Hematopoietic multipotent progenitor cell treated with erythropoietin and hydrocortisone succinate and interleukin-3 and kit ligand, for 4 days (in vitro differentiated cells): Measurements from ENCODE around the gene TAF1D.
"Not testable (repeated sequence)": the region's sequence is repeated elsewhere in the genome, so short reads cannot be mapped to it uniquely, and the experiment has no call there.

ENCODE experiments used
- DNase-seq: peaks from one replicate; pipeline ENCODE4 v3.0.0-alpha.2; 2015

The TAF1D gene, protein sequence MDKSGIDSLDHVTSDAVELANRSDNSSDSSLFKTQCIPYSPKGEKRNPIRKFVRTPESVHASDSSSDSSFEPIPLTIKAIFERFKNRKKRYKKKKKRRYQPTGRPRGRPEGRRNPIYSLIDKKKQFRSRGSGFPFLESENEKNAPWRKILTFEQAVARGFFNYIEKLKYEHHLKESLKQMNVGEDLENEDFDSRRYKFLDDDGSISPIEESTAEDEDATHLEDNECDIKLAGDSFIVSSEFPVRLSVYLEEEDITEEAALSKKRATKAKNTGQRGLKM

DNA sequence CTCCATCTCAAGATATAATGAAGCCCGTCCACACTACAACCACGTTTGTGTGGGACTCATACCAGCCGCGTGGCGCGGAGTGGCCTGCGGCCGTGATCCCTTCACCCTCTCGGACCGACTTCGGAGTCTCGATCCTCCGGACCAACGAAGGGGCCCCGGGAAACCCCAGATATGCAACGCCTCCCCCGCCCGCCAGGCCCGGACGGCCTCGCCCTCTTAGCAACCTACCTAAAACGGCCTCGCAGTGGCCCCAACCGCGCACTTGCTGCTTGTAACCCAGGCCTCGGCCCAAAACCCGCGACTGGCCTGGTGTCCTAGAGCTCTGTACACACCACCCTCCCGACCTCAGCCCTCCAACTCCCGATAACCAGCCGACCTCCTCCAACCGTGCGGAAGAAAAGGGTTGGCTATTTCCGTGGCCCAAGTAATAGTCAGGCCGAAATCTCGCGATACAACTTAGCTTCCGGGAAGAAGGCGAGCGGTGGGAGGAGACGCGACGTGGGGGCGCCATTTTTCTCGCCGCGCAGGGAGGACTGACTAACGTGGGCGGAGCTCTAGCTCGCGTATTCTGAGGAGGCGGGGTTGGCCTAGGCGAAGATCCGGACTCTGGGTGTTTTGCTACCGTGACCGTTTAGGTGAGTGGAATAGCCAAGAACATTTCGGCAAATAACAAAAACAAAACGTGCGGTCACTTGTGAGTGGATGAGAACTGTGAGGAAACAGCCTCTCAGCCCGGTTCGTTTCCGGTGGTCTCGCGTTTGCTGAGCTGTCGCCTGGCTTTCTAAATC lies at the start of gene TAF1D, which contains the start of gene C11orf54:
TSS of gene TAF1D (minus strand) at position 402 of the 788 bp plus-strand sequence. CDS start 2,191 bp downstream, outside the sequence.
TSS of gene C11orf54 (plus strand) at position 579 of the 788 bp plus-strand sequence. CDS start 5,722 bp downstream, outside the sequence.
- DNase-seq: peak; percentile 99

DNA sequence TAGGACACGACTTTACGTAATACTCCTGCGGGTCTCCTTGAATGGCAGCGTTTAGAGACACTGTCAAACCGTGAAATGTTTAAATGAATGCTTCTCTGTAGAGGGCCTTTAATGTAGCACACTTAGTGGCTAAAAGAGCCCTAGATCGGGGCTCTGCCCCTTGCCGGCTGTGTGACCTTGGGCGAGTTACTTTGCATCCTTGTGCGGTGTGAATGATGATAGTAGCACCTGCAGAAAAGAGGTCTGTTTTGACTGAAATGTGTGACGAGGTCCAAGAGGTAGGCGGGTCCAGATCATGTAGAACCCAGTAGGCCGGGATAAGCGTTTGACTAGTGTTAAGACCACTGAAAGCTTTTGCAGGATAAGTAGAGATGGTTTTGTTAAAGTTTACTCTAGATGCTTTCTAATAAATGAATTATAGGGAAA lies 43.7 kb upstream of the TAF1D start:
- no peak for DNase-seq

DNA sequence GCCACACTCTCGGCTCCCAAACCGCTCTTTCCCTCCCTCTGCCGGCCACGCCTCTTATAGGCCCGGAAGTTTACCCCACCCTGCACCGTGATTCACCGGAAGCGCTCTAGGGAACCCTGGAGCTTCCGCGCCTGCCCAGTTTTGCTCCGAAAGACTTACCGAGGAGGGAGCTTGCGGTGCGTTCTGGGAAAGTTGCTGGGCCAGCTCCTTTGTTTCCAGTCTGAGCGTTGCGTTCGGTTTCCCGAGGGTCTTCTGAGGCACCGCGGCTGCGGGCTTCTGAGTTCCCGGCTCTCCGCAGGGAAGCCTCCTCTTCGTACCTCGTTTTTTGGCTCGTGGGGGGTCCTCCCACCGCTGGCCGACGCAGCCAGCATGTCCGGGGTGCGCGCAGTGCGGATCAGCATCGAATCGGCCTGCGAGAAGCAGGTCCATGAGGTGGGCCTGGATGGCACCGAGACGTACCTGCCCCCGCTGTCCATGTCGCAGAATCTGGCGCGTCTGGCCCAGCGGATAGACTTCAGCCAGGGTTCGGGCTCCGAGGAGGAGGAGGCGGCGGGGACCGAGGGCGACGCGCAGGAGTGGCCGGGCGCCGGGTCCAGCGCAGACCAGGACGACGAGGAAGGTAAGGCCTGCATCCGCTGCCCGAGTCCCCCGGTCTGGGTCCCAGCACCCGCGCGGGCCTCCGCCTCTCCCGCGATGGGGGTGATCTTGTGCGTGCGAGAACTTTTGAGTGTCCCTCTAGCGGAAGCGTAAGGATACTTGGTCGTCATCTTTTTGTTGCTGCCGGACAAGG lies 43.0 kb upstream of the TAF1D start, which contains the start of gene MED17:
TSS of gene MED17 (plus strand) at position 138 of the 790 bp plus-strand sequence. CDS start at position 370, 232 bp downstream.
- peak; percentile 98 for DNase-seq

DNA sequence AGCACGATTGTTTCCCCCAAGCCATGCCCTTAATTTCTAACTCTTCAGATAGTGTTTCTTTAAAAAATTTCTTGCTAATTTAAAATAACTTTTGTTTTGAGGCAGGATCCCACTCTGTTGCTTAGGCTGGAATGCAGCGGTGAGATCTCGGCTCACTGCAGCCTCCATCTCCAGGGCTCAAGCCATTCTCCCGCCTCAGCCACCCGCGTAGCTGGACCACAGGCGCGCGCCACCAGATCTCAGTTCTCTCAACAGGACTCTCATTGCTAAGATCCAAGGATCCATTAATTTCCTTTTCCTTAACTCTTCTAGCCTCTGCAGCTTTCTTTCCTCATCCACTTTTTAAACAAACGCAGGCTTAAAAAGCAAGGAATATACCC lies 42.5 kb upstream of the TAF1D start:
- no peak for DNase-seq

DNA sequence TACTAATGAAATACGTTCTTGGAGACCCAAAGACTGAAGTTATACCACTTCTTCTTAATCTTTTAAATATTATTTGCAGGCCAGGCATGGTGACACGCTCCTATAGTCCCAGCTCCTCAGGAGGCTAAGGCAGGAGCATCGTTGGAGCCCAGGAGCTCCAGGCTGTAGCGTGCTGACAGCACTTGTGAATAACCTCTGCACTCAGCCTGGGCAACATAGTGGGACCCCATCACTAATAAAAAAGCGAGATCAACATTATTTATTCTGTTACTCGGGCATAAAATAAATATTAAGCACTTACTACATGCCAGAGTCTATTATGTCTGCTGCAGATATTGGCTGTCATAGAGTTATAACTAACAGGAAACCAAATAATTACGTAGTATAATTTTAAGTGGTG lies 42.1 kb upstream of the TAF1D start:
- no peak for DNase-seq

DNA sequence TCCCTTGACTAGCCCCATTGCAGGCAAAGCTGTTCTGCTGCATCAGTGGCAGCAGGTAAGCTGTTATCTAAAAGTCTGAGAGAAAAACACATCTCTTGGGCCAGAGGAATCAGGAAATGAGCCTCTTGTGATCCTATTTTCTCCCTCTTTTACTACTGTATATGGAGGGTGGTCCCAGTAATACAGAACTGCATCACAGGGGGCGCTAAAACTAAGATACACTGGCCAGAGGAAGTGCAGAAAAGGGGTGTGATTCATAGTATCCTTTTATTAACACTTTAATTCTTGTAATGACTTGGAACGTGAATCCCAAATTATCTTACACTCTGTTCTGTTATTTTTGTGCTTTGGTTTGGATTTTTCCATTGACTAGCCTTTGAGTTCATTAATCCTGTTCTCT lies 34.0 kb upstream of the TAF1D start:
- peak; percentile 57 for DNase-seq

DNA sequence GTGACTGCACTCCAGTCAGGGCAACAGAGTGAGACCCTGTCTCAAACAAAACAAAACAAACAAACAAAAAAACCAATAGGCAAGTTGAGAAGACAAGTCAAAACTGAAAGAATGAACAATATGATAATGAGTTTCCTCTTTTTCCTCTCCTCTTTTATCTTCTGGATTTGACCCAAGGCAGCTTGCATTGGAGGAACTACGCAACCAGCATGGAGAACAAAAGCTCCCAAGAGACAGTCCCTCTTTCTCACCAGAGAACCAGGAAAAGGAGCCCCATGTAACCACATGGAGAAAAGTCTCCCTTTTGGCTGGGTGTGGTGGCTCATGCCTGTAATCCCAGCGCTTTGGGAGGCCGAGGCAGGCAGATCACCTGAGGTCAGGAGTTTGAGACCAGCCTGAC lies 33.3 kb upstream of the TAF1D start:
- DNase-seq: not testable (repeated sequence)

DNA sequence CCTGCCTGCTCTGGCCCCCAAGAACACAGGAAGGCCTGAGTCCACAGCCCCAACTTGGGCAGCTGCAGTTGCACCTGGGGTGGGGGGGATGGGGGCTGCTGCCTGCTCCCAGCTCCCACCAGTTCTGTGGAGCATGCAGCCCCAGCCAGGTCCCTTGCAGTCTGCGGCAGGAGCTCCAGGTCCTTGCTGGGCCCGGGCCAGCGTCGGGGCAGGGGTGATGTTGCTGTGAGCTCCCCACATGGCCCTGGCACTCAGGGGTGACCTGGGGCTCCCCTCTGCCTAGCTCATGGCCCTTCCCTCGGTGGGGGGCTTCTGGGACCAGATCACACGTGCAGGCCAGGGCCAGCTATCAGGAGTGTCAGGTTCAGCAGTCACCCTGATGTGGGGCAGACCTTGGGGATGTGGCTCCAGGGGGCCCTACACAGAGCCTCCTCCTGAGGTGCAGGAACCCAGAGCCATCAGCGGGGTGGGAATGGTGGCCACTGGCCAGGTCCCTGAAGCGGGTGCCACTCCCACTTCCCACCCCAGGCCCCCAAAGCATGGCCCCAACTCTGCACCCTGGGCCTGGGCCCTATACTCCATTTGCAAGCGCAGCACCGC lies 32.4 kb upstream of the TAF1D start:
- DNase-seq: no peak

DNA sequence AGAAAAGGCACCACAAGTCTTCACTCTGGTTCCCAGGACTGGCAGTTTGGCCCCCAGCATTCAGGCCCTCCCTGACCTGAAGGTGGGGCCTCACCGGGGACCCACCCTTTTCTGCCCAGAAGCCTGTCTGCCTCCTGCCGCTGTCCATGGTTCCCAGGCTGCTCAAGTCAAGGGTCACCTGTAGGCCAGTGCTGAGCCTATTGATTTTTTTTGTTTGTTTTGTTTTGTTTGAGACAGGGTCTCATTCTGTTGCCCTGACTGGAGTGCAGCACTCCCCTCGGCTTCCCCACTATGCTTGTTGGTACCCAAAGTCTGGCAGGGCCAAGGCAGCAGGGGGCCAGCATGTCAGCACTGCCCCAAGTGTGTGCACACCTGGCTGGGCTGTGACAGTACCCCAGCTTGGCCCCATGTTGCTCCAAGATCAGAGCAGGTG lies 31.8 kb upstream of the TAF1D start:
- DNase-seq: no peak

DNA sequence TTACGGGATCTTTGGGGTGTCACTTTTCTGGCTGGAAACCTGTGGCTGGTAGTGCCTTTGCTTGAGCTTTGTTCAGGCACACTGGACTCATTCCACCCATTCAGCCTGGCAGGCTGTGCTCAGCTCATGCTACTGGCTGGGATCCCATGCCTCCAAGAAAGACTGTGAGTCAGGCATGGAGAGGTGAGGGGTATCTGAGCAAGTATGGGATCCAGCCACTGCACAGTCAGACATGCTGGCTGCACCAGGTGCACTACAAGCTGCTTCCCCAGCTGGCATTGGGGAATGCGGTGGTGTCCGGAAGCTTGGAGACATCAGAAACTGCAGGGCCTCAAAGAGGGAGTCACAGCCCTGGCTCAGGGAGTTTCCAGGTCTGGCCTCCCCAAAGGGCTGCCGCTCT lies 30.8 kb upstream of the TAF1D start:
- DNase-seq: no peak

DNA sequence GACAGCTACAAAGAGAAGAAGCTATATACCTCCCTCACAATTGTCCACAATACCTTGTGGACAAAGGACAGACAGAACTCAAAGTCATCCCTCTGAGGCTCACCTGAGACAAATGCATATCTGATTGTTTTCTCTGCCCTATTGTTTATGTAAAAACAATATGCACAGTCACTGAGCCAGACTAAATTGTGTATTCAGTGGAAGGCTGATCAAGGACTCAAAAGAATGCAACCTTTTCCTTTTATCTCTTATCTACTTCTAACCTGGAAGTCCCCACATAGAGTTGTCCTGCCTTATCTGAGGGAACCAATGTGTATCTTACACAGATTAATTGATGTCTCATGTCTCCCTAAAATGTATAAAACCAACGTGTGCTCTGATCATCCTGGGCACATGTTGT lies 28.9 kb upstream of the TAF1D start:
- no peak for DNase-seq

DNA sequence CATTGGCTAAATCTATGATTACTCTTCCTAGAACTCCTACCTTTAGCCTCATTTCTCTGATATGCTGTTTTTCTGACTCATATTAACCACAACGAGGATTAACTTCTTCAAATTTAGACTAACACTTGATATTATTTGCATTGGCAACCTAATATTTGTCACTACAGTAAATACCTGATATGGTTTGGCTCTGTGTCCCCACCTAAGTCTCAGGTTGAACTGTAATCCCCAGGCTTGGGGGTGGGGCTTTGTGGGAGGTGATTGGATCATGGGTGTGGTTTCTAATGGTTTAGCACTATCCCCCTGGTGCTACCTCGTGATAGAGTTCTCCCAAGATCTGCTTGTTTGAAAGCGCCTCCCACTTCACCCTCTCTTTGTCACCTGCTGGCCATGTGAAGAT lies 25.7 kb upstream of the TAF1D start:
- no peak for DNase-seq

DNA sequence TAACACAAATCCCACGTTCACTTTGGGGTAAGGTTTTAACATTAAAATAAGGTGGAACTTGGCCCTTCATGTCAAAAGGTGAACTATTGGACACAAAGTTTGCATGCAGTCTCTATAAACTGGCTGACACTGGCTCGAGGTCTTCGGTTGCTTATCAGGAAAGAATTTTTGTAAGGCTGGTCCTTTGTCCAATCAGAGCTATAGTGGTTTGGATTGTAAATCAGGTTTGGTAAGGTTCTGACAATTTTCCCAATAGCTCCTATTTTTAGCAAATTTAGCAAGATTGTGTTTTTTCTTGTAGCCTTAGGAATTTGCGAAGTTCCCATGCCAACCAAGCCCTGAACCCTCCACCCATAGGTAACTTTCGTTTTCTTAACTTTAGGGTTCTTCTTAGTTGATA lies 25.2 kb upstream of the TAF1D start:
- DNase-seq: no peak

DNA sequence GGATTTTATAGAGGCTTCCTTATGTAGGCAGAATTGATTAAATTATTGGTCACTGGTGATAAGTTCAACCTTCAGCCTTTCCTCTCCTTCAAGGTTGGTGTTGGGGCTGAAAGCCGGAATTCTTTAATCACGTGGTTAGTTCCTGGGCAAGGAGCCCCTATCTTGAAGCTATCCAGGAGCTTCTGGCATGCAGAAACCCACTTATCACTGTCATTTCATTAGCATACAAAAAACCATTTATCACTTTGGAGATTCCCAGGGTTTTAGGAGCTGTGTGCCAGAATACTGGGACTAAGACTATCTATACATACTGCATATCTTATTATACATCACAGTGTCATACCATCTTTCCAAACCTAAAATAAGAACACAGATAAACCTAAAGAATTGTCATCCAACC lies 24.3 kb upstream of the TAF1D start:
- no peak for DNase-seq

DNA sequence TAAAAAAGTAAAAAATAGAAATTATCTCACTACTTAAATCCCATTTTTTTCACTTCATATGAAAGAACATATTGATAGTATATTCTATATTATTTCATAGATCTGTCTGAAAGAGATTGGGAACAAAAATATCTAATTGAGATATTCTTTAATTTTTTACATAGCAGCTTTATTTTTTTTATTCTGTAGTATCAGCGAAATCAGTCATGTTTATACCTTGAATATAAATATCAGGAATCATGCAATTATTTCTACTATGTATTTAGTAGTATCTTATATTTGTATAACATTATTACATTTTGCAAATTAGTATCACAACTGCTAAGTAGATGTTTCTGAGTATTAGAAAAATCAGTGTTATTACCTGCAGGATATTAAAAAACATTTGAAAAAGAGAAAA lies 20.6 kb upstream of the TAF1D start:
- no peak for DNase-seq

DNA sequence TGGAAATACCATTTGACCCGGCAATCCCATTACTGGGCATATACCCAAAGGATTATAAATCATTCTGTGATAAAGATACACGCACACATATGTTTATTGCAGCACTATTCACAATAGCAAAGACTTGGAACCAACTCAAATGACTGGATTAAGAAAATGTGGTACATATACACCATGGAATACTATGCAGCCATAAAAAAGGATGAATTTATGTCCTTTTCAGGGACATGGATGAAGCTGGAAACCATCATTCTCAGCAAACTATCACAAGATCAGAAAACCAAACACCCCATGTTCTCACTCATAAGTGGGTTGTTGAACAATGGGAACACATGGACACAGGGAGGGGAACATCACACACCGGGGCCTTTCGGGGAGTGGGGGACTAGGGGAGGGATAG lies 17.8 kb upstream of the TAF1D start:
- not testable (repeated sequence) for DNase-seq

DNA sequence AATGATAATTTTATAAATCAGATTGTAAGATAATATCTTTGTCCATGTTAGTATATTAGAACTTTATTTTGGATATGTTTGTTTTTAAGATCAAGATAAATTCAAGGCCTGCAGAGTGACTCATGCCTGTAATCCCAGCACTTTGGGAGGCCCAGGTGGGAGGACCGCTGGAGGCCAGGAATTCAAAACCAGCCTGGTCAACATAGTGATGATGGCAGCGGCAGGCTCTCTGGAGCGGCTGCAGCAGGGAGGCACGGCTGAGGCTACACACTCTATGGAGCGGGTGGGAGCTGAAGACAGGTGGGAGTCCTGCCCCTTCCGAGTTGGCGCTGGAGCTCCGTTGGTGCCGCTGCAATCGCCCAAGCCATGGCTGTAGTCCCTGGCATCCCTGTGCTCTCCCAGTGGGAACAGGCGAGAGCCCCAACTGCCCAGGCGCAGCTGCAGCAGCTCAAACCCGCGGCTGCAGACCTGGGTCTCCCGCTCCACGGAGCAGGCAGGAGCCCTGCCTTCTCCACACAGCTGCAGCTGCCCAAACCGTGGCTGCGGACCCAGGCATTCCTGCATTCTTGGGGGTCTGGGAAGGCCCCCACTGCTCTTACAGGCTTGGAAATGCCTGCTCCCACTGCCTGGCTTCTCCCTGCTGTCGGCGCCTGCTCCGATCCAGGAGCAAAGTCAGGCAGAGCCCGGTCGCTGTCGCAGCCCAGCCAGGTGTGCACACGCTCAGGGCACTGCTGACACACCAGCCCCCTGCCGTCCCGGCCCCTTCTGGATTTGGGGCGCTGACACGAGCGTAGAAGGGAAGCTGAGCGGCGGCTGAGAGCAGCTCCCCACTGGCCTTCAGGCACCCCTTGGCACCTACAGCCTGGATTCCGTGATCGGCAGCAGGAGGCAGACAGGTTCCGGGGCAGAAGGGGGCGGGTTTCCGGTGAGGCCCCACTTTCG lies 16.9 kb upstream of the TAF1D start:
- DNase-seq: no peak

DNA sequence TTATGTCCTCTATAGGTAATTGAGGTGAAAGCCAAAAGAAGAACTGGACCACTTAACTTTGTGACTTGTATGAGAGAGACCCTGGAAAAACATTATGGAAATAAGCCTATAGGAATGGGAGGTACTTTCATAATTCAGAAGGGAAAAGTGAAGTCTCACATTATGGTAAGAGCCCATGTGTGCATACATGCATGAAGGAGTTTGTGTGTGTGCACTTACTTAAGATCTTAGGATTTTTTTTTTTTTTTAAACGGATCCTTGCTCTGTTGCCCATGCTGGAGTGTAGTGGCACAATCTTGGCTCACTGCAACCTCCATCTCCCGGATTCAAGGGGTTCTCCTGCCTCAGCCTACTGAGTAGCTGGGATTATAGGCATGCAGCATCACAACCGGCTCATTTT lies 16.0 kb upstream of the TAF1D start:
- DNase-seq: no peak

DNA sequence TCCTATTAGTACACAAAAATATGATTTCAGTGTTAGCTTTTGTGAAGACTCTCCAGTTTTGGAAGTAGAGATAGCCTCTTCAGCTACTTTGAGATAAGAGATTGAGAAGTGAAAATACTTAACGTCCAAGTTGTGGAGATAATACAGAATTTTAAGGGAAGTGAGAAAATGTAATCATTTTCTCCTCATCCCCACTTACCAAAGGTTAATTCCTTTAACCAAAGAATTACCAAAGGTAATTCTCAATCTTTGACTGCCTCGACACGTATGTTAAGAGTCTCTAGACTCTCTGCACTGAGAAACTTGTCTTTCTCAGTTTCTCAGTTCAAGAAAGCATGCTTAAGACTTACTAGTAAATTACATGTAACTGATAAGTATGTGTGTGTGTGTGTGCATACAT lies 15.5 kb upstream of the TAF1D start:
- DNase-seq: no peak

DNA sequence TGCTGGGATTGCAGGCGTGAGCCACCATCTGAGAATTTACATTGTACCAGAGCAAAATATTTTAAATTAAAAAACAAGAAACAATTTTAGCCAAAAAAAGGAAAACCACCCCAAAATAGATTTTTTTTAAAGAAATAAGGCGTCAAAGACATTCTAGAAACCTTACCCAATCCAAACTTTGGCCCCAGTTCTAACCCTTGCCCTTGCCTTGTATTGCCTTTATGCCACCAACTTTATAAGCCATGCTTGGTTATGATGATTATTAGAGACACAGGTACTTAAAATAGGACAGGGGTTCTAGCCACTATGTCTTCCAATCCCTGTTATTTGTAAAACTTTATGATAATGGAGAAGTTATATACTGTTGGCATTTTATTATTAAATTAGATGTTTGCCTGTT lies 11.9 kb upstream of the TAF1D start:
- DNase-seq: no peak

DNA sequence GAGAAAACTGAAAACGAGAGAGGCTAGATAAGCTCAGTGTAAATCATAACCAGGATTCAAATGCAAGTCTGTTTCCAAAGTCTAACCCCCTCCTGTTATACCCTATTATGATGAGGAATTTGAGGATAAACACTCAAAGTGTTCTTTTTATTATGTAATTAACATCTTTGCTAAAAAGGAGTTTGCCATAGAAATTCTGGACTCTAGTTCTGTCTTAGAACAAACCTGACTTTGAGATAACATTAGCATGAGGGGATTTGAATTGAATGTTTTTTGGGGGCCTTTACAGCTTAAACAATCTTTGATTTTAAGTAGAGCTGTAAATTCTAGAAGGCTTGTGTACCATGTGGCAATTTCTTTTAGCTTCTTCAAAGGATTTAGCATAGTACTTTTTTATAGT lies 9.7 kb upstream of the TAF1D start:
- no peak for DNase-seq

DNA sequence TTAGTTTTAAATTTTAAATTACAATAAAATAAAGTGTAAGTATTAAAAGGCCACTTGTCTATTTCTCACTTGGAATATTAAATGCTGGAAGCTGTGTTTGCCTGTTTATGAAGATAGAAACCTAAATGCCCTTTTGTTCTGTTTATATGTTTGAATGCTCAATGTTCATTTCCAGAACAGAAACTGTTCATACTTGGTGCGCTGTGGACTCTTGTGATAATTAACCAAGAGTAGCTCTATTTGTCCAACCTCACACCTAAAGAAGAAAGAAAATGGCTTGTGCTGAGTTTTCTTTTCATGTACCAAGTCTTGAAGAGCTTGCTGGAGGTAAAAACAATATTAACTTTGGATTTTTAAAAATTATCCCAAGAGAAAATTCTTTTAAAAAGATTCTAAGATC lies 5.8 kb upstream of the TAF1D start:
- no peak for DNase-seq
